Measurements from ENCODE around the gene KIAA1217.

The KIAA1217 gene

GRCh38 chr10:24209946-24210491 is 1.1 kb downstream of the KIAA1217 start:
- DNase-seq = no peak

GRCh38 chr10:24210501-24210900 is 1.6 kb downstream of the KIAA1217 start:
- DNase-seq = no peak

DNA sequence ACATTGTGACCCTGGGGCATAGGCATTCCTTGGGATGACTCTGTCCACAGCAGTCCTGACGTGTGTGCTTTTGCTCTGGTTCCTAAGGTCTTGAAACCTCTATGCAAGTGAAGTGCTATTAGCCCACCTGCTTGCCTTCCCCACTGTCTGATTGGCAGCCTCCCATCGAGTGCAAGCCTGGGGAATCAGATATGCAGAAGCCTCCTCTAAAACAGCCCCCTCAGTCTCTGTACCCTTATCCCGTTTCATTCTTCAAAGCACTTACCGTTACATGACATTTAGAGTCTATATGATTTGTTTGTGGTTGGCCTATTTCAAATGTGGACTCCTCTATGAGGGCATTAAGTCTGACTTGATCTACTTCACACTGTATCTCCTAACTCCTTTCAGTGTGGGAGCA is 4.3 kb downstream of the KIAA1217 start:
- no peak for DNase-seq

- DNase-seq = no peak
These were observed 4.9 kb downstream of the KIAA1217 start for GRCh38 chr10:24213881-24214280.

GRCh38 chr10:24214762-24215161 is 5.8 kb downstream of the KIAA1217 start:
- no peak for DNase-seq

- no peak for DNase-seq
These were observed 6.3 kb downstream of the KIAA1217 start for GRCh38 chr10:24215196-24215595.

- no peak for DNase-seq
These were observed 6.7 kb downstream of the KIAA1217 start for GRCh38 chr10:24215603-24216002.

- DNase-seq = no peak
These were observed 11.0 kb downstream of the KIAA1217 start for GRCh38 chr10:24219963-24220362.

- DNase-seq = no peak
These were observed 14.4 kb downstream of the KIAA1217 start for GRCh38 chr10:24223341-24223740.

- no peak for DNase-seq
These were observed 15.0 kb downstream of the KIAA1217 start for GRCh38 chr10:24223953-24224352.

- DNase-seq = no peak
These were observed 19.7 kb downstream of the KIAA1217 start for GRCh38 chr10:24228642-24229041.

- DNase-seq = no peak
These were observed 21.0 kb downstream of the KIAA1217 start for GRCh38 chr10:24229909-24230308.

- no peak for DNase-seq
These were observed 22.3 kb downstream of the KIAA1217 start for GRCh38 chr10:24231200-24231599.

DNA sequence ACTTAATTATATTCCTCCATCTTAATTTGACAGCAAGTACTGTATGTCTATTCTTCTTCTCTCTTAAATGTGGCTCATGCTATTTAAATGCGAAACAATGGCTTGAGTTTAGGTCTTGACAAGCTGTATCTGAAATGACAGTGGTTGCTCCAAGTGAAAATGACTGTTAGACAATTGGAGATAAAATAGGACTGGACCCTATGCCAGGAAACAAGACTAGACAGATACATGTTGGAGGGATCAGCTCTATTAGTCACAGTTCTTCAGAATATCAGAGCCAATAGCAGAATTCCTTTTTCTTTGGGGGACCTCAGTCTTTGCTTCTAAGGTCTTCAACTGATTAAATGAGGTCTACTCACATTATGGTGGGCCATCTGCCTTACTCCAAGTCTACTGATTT is 25.8 kb downstream of the KIAA1217 start:
- no peak for DNase-seq

DNA sequence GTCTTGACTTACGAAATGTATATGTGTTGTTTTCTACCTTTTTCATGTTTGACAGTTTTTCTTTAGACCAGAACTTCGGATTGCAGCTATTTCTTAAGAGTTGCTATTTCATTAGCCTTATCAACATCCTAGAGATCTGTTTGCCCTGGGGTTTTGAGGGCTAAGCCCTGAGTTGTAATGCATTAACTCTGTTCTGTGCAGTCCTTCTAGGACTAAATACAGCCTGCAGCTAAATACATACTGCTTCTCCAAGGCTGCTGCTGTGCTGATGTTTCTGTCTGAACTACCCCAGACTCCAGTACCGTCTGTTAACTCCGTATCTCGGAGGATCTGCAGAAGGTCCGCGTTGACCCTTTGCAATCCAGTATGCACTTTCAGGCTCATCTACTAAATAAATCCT is 26.5 kb downstream of the KIAA1217 start:
- no peak for DNase-seq

DNA sequence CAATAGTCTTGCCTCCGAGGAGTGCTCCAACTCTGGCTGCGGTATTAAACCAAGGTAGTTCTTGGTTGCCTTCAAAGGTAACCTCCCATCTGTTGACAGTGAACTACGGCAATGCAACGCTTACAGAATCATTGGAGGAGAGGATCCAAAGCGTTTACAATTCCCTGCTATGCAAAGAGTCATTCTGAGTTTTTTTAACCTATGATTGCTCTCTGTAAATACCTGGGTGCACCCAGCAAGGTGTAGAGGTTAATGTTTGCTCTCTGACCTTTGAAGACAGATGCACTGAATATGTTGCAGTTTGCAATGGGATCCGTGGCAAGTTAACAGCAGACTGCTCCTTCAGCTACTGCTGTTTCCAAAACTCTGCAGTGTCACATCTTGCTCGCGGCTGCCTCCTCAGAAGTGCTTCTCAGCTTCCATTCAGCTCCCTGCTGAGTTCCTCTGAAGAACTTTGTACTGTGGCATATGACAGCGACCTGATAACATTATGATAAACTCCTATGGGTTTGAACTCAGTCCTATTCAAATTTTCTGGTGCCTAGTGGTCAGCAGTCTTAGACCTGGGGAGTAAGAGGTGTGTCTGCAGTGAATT is 29.0 kb downstream of the KIAA1217 start:
- no peak for DNase-seq

DNA sequence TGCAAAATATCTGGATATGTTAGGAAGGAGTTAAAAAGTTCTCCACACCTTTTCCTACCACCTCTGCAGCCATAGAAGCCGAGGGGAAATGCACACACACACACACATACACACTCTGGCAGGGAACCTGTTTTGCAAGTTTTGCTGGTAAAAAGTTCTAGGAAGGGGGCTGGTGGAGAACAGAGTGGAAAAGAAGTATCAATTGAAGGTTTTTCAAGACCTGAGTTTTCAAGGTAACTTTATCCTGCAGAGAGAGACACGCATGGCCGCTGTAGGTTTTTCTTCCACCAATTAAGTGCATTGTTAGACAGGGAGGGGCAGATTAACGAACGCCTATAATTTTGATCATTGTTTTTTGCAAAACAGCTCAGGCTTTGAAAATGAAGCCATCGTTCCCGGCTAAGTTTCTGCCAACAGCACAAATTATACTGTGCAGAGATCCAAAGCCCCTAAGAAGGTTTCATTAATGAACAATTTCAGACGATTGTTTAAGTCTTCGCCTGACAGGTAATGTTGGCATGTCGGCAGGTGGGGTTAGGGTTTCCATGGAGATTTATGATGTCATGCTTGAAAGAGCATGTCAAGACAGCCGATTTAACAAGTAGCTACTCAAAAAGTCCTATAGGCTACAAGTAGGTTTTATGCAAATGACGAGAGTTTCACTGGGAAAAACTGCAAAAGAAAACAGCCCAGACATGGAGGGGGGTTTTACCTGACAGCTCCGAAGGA is 29.7 kb downstream of the KIAA1217 start:
- DNase-seq = no peak

DNA sequence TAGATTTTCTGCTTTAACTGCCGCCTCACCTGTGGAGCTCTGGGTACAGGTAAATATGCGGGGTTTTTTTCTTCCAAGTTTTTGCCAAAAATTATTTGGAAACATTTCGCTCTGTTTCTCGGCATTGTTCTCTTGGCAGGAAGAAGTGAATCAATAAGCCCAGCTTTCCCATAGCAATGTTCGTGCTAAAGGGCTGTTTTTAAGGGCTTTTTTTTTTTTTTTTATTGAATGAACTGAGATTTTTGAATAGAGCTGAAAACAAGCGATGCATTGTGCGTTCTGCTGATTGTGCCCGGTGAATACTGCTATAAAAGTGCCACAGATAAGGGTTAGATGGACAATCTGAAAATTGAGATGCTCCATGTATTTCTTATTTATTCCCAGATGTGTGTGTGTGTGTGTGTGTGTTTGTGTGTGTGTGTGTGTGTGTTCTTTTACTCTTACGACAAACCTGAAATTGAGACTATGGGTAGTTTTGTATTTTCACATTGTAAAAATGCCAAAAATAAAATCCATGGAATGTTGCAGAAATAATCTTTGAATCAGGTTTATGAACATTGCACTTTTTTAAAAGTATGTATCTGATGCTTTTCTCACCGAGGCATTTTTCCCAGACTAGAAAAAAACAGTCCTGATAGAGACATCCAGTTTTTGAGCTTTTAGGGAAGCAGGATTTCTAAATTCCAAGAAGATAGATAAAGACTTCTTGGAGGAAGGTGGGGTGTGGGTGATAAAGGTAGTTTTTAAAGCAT is 30.5 kb downstream of the KIAA1217 start:
- no peak for DNase-seq

- no peak for DNase-seq
These were observed 31.3 kb downstream of the KIAA1217 start for GRCh38 chr10:24240041-24240751.

DNA sequence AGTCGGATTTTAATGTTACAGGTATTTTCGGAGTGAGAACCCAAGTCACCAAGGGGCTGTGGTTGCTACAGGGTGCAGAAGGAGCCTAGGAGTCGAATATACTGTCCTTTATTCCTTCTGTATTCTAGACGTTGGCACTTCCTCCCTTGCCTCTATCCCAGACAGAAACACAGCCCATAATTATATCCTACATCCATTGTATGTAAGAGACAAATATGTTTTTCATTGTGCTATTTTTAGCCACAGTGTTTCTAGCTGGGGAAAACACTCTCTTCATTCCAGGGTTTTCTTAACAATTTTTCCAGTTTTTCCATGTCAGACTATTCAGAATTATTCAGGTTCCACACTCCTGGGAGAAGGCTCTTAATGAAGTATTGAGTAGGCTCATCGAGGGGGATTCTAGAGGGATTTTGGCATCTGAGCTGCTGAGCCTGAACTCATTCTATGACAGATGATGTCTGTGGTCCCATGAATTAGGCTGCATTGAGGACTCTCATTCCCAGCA is 32.6 kb downstream of the KIAA1217 start:
- DNase-seq = no peak

DNA sequence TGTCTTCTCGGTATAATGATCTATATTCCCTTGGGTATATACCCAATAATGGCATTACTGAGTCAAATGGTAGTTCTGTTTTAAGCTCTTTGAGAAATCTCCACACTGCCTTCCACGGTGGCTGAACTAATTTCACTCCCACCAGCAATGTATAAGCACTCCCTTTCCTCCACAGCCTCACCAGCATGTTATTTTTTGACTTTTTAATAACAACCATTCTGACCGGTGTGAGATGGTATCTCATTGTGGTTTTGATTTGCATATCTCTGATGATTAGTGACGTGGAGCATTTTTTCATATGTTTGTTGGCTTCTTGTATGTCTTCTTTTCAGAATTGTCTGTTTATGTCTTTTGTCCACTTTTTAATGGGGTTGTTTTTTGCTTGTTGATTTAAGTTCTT is 33.6 kb downstream of the KIAA1217 start:
- no peak for DNase-seq

GRCh38 chr10:24246365-24246764 is 37.4 kb downstream of the KIAA1217 start:
- no peak for DNase-seq

DNA sequence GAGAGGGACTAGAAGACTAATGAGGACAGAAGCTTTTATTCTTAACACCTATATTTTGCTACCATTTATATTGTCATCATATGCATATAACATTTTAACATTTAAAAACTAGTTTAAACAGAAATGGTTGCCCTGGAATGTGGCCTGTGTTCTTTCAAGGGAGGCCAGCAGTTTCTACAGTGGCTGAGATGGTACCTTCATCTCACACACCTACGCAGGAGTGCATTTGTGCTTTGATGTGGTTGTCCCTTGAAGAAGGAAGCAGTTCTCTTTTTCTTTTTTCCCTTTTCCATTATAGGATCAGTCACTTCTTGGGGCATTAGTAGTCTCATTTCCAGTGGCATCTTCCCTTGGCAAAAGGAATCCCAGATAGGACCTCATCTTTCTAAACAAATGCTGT is 38.9 kb downstream of the KIAA1217 start:
- no peak for DNase-seq
